GM12878 (cell line): Measurements from ENCODE around the gene C11orf52. TPM values are rescaled to one million over a fixed set of nuclear protein-coding genes. Genes with fewer than 3 reads are reported as not detected.
A peak's percentile ranks its signal among the peaks of the same experiment; 100 is the strongest.

Experiments
- CEBPZ ChIP-seq: fragments of 150-350 bp; IDR thresholded peaks from 2 replicates; pipeline ENCODE4 v1.6.1; 2016; ENCODE audit warnings: low read depth, low read length
- E2F8 ChIP-seq: fragments of 450-650 bp; IDR thresholded peaks from 2 replicates; pipeline ENCODE4 v1.6.1; 2018; ENCODE audit warnings: mild to moderate bottlenecking, low read depth, moderate library complexity; ENCODE audit not compliant: partially characterized antibody
- ELK1 ChIP-seq: IDR thresholded peaks from 2 replicates; pipeline ENCODE4 v1.6.1; 2012; ENCODE audit warnings: low read depth, low read length, improper control_type of control experiment
- GATAD2B ChIP-seq: fragments of 450-650 bp; conservative IDR thresholded peaks from 2 replicates; pipeline ENCODE4 v1.6.1; 2017; ENCODE audit warnings: low read depth, mild to moderate bottlenecking, moderate library complexity
- NFXL1 ChIP-seq: fragments of 450-650 bp; IDR thresholded peaks from 2 replicates; pipeline ENCODE4 v1.6.1; 2017; ENCODE audit warnings: antibody characterized with exemption, mild to moderate bottlenecking, borderline replicate concordance
- PML ChIP-seq: IDR thresholded peaks from 2 replicates; pipeline ENCODE4 v1.6.1; 2012; ENCODE audit warnings: low read length, inconsistent platforms
- RBBP5 ChIP-seq: fragments of 200-600 bp; sonication (generic); conservative IDR thresholded peaks from 2 replicates; pipeline ENCODE4 v1.6.1; 2016
- RELB ChIP-seq: fragments of 450-650 bp; IDR thresholded peaks from 2 replicates; pipeline ENCODE4 v1.6.1; 2017; ENCODE audit warnings: low read depth, mild to moderate bottlenecking, moderate library complexity
- SMARCA5 ChIP-seq: fragments of 450-650 bp; IDR thresholded peaks from 2 replicates; pipeline ENCODE4 v1.6.1; 2017; ENCODE audit warnings: mild to moderate bottlenecking
- SREBF2 ChIP-seq: IDR thresholded peaks from 2 replicates; pipeline ENCODE4 v1.6.1; 2012; ENCODE audit warnings: mild to moderate bottlenecking, low read length
- ZNF24 ChIP-seq: fragments of 450-650 bp; IDR thresholded peaks from 2 replicates; pipeline ENCODE4 v1.6.1; 2017; ENCODE audit warnings: antibody characterized with exemption, mild to moderate bottlenecking
- polyA plus RNA-seq, 11 experiments: library from polyadenylated mRNA; depleted of rRNA in 4 of 11; unstranded in 6 of 11; stranded (reverse) in 5 of 11; fragments of >200 nt; fragmentation: Nextera tagmentation in 4 of 11; fragmentation: Illumina TruSeq in 1 of 11; extraction: Ambion mirVana in 4 of 11; extraction: Trizol in 1 of 11; gene quantifications; 1 replicate in 1 of 11; 2 replicates in 10 of 11; pipeline versions ENCODE4 v1.2.1 to v1.2.3, GENCODE V29; 2011 to 2016; ENCODE audit warnings: inconsistent platforms in 2 of 11, missing spikeins in 2 of 11, low read depth in 1 of 11
- total RNA-seq, 4 experiments: library from RNA; depleted of rRNA in 3 of 4; stranded (reverse); fragments of >200 nt in 3 of 4; fragmentation: Illumina TruSeq in 1 of 4; extraction: Trizol in 1 of 4; gene quantifications; 2 replicates each; pipeline versions ENCODE4 v1.2.1 to v1.2.3, GENCODE V29; 2013 to 2021
- TF ChIP-seq, protein P1 (sequence below): fragments of 450-650 bp; conservative IDR thresholded peaks from 2 replicates; pipeline ENCODE4 v1.6.1; 2017; ENCODE audit warnings: mild to moderate bottlenecking, moderate library complexity
- TF ChIP-seq, protein P2 (sequence below): fragments of 450-650 bp; IDR thresholded peaks from 2 replicates; pipeline ENCODE4 v1.6.1; 2017; ENCODE audit warnings: mild to moderate bottlenecking

Gene C11orf52
- total and polyA plus RNA-seq, 10 of the 15 experiments (the other 5 are each of a cell fraction or from before 2014, with no cell fraction given): not detected

DNA sequence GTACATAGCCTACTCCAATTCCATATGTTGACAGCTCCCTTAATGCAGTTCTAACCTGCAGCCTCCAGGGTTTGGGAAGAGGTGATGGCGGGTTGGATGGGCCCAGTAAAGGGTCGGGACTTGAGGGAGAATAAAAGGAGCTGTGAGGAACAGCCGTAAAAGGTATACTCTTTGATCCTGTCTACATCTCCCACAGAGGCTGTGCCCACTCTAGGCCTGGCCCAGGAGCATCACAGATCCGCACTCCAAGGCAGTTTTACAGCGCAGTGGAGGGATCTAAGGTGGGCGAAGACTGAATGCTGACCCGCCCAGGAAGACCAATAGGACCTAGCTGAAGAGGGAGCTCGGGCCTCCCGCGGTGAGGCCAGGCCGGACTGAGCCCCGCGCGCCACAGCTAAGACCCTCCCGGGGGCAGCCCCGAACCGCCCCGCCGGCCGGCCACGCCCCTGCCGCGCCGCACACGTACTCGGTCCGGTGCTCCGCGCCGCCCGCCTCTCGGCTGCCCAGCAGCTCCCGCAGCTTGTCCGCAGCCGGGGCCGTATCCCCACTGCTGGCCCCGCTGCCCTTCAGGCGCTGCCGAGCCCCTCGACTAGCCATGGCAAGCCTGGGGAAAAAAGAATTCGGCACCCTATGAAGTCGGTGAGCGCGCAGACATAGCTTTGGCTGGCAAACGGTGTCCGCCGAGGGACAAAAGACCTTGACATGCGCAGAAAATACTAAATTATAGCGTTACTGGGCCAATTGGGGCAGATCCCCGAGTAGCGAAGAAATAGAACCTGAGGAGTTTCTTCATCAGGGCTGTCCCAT is 47.6 kb upstream of the C11orf52 start, which contains the start of gene ALG9 (continued):
- TF ChIP-seq GATAD2B (peak; percentile 83), RELB (peak; percentile 69), RBBP5 (no peak), PML (0 out of 2 replicates have a peak, but pooled peaks have one; percentile 48), E2F8 (no peak), ZNF24 (peak; percentile 72; the same call in 1 of the 2 replicates), SMARCA5 (peak; percentile 73; the same call in 1 of the 2 replicates), SREBF2 (no peak), ELK1 (no peak), CEBPZ (no peak), NFXL1 (no peak)
- TF ChIP-seq, protein P1, sequence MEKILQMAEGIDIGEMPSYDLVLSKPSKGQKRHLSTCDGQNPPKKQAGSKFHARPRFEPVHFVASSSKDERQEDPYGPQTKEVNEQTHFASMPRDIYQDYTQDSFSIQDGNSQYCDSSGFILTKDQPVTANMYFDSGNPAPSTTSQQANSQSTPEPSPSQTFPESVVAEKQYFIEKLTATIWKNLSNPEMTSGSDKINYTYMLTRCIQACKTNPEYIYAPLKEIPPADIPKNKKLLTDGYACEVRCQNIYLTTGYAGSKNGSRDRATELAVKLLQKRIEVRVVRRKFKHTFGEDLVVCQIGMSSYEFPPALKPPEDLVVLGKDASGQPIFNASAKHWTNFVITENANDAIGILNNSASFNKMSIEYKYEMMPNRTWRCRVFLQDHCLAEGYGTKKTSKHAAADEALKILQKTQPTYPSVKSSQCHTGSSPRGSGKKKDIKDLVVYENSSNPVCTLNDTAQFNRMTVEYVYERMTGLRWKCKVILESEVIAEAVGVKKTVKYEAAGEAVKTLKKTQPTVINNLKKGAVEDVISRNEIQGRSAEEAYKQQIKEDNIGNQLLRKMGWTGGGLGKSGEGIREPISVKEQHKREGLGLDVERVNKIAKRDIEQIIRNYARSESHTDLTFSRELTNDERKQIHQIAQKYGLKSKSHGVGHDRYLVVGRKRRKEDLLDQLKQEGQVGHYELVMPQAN: peak; percentile 92
- TF ChIP-seq, protein P2, sequence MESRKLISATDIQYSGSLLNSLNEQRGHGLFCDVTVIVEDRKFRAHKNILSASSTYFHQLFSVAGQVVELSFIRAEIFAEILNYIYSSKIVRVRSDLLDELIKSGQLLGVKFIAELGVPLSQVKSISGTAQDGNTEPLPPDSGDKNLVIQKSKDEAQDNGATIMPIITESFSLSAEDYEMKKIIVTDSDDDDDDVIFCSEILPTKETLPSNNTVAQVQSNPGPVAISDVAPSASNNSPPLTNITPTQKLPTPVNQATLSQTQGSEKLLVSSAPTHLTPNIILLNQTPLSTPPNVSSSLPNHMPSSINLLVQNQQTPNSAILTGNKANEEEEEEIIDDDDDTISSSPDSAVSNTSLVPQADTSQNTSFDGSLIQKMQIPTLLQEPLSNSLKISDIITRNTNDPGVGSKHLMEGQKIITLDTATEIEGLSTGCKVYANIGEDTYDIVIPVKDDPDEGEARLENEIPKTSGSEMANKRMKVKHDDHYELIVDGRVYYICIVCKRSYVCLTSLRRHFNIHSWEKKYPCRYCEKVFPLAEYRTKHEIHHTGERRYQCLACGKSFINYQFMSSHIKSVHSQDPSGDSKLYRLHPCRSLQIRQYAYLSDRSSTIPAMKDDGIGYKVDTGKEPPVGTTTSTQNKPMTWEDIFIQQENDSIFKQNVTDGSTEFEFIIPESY: no peak
